Fibroblast of lung (primary cell): Measurements from ENCODE around the gene DEPP1. TPM values are rescaled to one million over a fixed set of nuclear protein-coding genes. Genes with fewer than 3 reads are reported as not detected.

Experiments used
- DNase-seq, 2 donors: peaks; one replicate each; pipeline versions ENCODE4 v3.0.0 to v3.0.0-alpha.2; 2010; ENCODE audit warnings: low read depth in 2 of 2
- H2AFZ ChIP-seq: 2 replicates; pipeline ENCODE4 v1.5.1; 2012; ENCODE audit warnings: low read length, control low read depth, inconsistent platforms
- H3K27ac ChIP-seq: 2 replicates; pipeline ENCODE4 v1.5.1; 2011; ENCODE audit warnings: low read length, control low read depth; ENCODE audit not compliant: insufficient read depth
- H3K27me3 ChIP-seq: 2 replicates; pipeline ENCODE4 v1.5.1; 2011; ENCODE audit warnings: mild to moderate bottlenecking, low read length; ENCODE audit not compliant: control insufficient read depth, insufficient read depth
- H3K36me3 ChIP-seq: 2 replicates; pipeline ENCODE4 v1.5.1; 2011; ENCODE audit warnings: low read length; ENCODE audit not compliant: control insufficient read depth, insufficient read depth
- H3K4me1 ChIP-seq: 2 replicates; pipeline ENCODE4 v1.5.1; 2011; ENCODE audit warnings: low read length; ENCODE audit not compliant: control insufficient read depth, insufficient read depth; ENCODE audit errors: extremely low read depth
- H3K4me2 ChIP-seq: 2 replicates; pipeline ENCODE4 v1.5.1; 2011; ENCODE audit warnings: low read length, control low read depth; ENCODE audit not compliant: insufficient read depth; ENCODE audit errors: extremely low read depth
- H3K4me3 ChIP-seq, 4 experiments: fragments of 200-600 bp in 1 of 4; sonication (generic) in 1 of 4; replicated peaks in 1 of 4; 2 replicates each; pipeline ENCODE4 v1.5.1; 2011 to 2016; ENCODE audit warnings: low read length in 4 of 4, low read depth in 3 of 4, mild to moderate bottlenecking in 3 of 4, control low read depth in 2 of 4, inconsistent platforms in 1 of 4, mixed read lengths in 1 of 4; ENCODE audit not compliant: insufficient read depth in 1 of 4; ENCODE audit errors: control extremely low read depth in 1 of 4
- H3K79me2 ChIP-seq: 2 replicates; pipeline ENCODE4 v1.5.1; 2012; ENCODE audit warnings: mild to moderate bottlenecking, low read length, inconsistent platforms; ENCODE audit not compliant: control insufficient read depth, insufficient read depth
- H3K9ac ChIP-seq: 2 replicates; pipeline ENCODE4 v1.5.1; 2011; ENCODE audit warnings: mild to moderate bottlenecking, low read length, control low read depth; ENCODE audit not compliant: insufficient read depth
- H3K9me3 ChIP-seq: 2 replicates; pipeline ENCODE4 v1.5.1; 2012; ENCODE audit warnings: low read depth, low read length; ENCODE audit not compliant: control insufficient read depth, insufficient read depth
- H4K20me1 ChIP-seq: 2 replicates; pipeline ENCODE4 v1.5.1; 2011; ENCODE audit warnings: low read length; ENCODE audit not compliant: control insufficient read depth, insufficient read depth; ENCODE audit errors: extremely low read depth
- CTCF ChIP-seq, 2 donors: IDR thresholded peaks in 1 of 2; conservative IDR thresholded peaks in 1 of 2; 1 replicate in 1 of 2; 2 replicates in 1 of 2; pipeline ENCODE4 v1.5.1; 2011 to 2012; ENCODE audit warnings: low read length in 2 of 2, control low read depth in 1 of 2, inconsistent platforms in 1 of 2, low read depth in 1 of 2, mild to moderate bottlenecking in 1 of 2
- EZH2 ChIP-seq: IDR thresholded peaks from 2 replicates; pipeline ENCODE4 v1.5.1; 2012; ENCODE audit warnings: low read length, control low read depth, mild to moderate bottlenecking; ENCODE audit errors: missing control alignments
- polyA plus RNA-seq, 2 donors: library from polyadenylated mRNA; depleted of rRNA in 1 of 2; stranded (reverse) in 1 of 2; unstranded in 1 of 2; fragments of >200 nt; gene quantifications; 2 replicates each; pipeline ENCODE4 v1.2.1, GENCODE V29; 2011 to 2012; ENCODE audit warnings: missing spikeins in 1 of 2
- total RNA-seq: library from RNA; depleted of rRNA; stranded (reverse); fragments of >200 nt; gene quantifications from 2 replicates; pipeline ENCODE4 v1.2.1, GENCODE V29; 2014

DEPP1 gene
- total and polyA plus RNA-seq, 2 donors (not counting 1 experiment from before 2014, with no cell fraction given): 30.3 to 120 TPM

GRCh38 chr10:44966129-44966815 lies 12.3 kb downstream of the DEPP1 start:
- Histone ChIP-seq H3K9ac (no peak overlapping the region), H3K9me3 (no peaks in the 10 kb centered on the region), H3K27me3 (no peaks in the 10 kb centered on the region), H3K79me2 (no peaks in the 10 kb centered on the region), H3K4me1 (peaks cover 6% of the 10 kb centered on the region), H4K20me1 (no peaks in the 10 kb centered on the region), H3K4me3 (no peak overlapping the region), H3K36me3 (no peaks in the 10 kb centered on the region), H3K4me2 (peak overlapping the region; percentile 17), H2AFZ (no peak overlapping the region), H3K27ac (no peak overlapping the region)
- DNase-seq: no peak
- TF ChIP-seq CTCF (conservative IDR thresholded peaks at IDR 0.05 in 1 of 2, IDR thresholded peaks at IDR 0.05 in 1 of 2; ENCODE audit: low read depth in 1 of 2, low read length in 2 of 2): no peak
- no peak for TF ChIP-seq EZH2

GRCh38 chr10:44965651-44966097 lies 12.9 kb downstream of the DEPP1 start:
- Histone ChIP-seq H3K9ac (no peak overlapping the region), H2AFZ (no peak overlapping the region), H4K20me1 (no peaks in the 10 kb centered on the region), H3K4me3 (no peak overlapping the region), H3K27me3 (no peaks in the 10 kb centered on the region), H3K4me1 (peaks cover 6% of the 10 kb centered on the region), H3K79me2 (no peaks in the 10 kb centered on the region), H3K36me3 (no peaks in the 10 kb centered on the region), H3K9me3 (no peaks in the 10 kb centered on the region), H3K27ac (no peak overlapping the region), H3K4me2 (no peak overlapping the region)
- TF ChIP-seq CTCF (conservative IDR thresholded peaks at IDR 0.05 in 1 of 2, IDR thresholded peaks at IDR 0.05 in 1 of 2; ENCODE audit: low read depth in 1 of 2, low read length in 2 of 2) (no peak), EZH2 (no peak)
- no peak for DNase-seq

GRCh38 chr10:44965104-44965503 lies 13.5 kb downstream of the DEPP1 start:
- DNase-seq: no peak
- no peaks in the 10 kb centered on the region for H3K9me3 ChIP-seq
- no peaks in the 10 kb centered on the region for H4K20me1 ChIP-seq
- no peak overlapping the region for H3K4me3 ChIP-seq
- no peak overlapping the region for H3K27ac ChIP-seq
- H3K79me2 ChIP-seq: no peaks in the 10 kb centered on the region
- H3K27me3 ChIP-seq: no peaks in the 10 kb centered on the region
- no peak overlapping the region for H3K4me2 ChIP-seq
- no peaks in the 10 kb centered on the region for H3K36me3 ChIP-seq
- no peak for TF ChIP-seq CTCF (conservative IDR thresholded peaks at IDR 0.05 in 1 of 2, IDR thresholded peaks at IDR 0.05 in 1 of 2; ENCODE audit: low read depth in 1 of 2, low read length in 2 of 2)
- no peak for TF ChIP-seq EZH2
- peaks cover 6% of the 10 kb centered on the region for H3K4me1 ChIP-seq
- no peak overlapping the region for H2AFZ ChIP-seq
- H3K9ac ChIP-seq: no peak overlapping the region
